CD14-positive monocyte (primary cell): ENCODE results near the gene CDK11B. TPM values are rescaled to one million over a fixed set of nuclear protein-coding genes. Genes with fewer than 3 reads are reported as not detected.

Experiments used
- DNase-seq, 3 donors: peaks; one replicate each; pipeline ENCODE4 v3.0.0-alpha.2; 2011 to 2022
- H2AFZ ChIP-seq: 2 replicates; pipeline ENCODE4 v1.6.0; 2012; ENCODE audit warnings: mild to moderate bottlenecking, low read depth, low read length, inconsistent platforms; ENCODE audit not compliant: insufficient read depth, poor library complexity, severe bottlenecking
- H3K27ac ChIP-seq, 2 donors: 1 replicate in 1 of 2; 2 replicates in 1 of 2; pipeline ENCODE4 v1.5.1; 2012 to 2013; ENCODE audit warnings: low read length in 2 of 2, control low read depth in 1 of 2, inconsistent platforms in 1 of 2, low read depth in 1 of 2, mild to moderate bottlenecking in 1 of 2
- H3K27me3 ChIP-seq, 2 donors: one replicate each; pipeline versions ENCODE4 v1.6.0 to v1.6.1; 2011 to 2013; ENCODE audit warnings: low read length in 2 of 2; ENCODE audit not compliant: control insufficient read depth in 2 of 2, insufficient read depth in 2 of 2
- H3K36me3 ChIP-seq, 2 donors: replicated peaks in 1 of 2; 1 replicate in 1 of 2; 2 replicates in 1 of 2; pipeline versions ENCODE4 v1.5.1 to v1.6.1; 2012 to 2013; ENCODE audit warnings: low read length in 2 of 2, control low read depth in 1 of 2, inconsistent platforms in 1 of 2, mild to moderate bottlenecking in 1 of 2; ENCODE audit not compliant: insufficient read depth in 2 of 2, control insufficient read depth in 1 of 2
- H3K4me1 ChIP-seq, 2 donors: 1 replicate in 1 of 2; 2 replicates in 1 of 2; pipeline versions ENCODE4 v1.5.1 to v1.6.1; 2012 to 2013; ENCODE audit warnings: low read length in 2 of 2, control low read depth in 1 of 2, inconsistent platforms in 1 of 2, mild to moderate bottlenecking in 1 of 2, moderate library complexity in 1 of 2; ENCODE audit not compliant: insufficient read depth in 2 of 2, control insufficient read depth in 1 of 2
- H3K4me2 ChIP-seq: replicated peaks from 2 replicates; pipeline ENCODE3; 2012; ENCODE audit warnings: low read length, moderate library complexity, mild to moderate bottlenecking; ENCODE audit not compliant: poor library complexity, severe bottlenecking; ENCODE audit errors: extremely low read depth
- H3K4me3 ChIP-seq, 3 experiments: fragments of 200-600 bp in 1 of 3; sonication (generic) in 1 of 3; replicated peaks in 1 of 3; 1 replicate in 2 of 3; 2 replicates in 1 of 3; pipeline ENCODE4 v1.5.1; 2011 to 2013; ENCODE audit warnings: low read length in 3 of 3, mild to moderate bottlenecking in 3 of 3, control low read depth in 2 of 3, low read depth in 2 of 3, inconsistent platforms in 1 of 3, moderate library complexity in 1 of 3
- H3K79me2 ChIP-seq: 2 replicates; pipeline ENCODE4 v1.6.0; 2012; ENCODE audit warnings: mild to moderate bottlenecking, control low read depth, inconsistent platforms, low read length, moderate library complexity; ENCODE audit not compliant: insufficient read depth
- H3K9ac ChIP-seq: 2 replicates; pipeline ENCODE4 v1.6.0; 2017; ENCODE audit warnings: low read length, mild to moderate bottlenecking; ENCODE audit not compliant: insufficient read depth, poor library complexity, severe bottlenecking
- H3K9me3 ChIP-seq, 2 donors: replicated peaks in 1 of 2; 1 replicate in 1 of 2; 2 replicates in 1 of 2; pipeline versions ENCODE4 v1.5.1 to v1.6.1; 2012 to 2013; ENCODE audit warnings: low read length in 2 of 2, control low read depth in 1 of 2; ENCODE audit not compliant: control insufficient read depth in 1 of 2, insufficient read depth in 1 of 2
- H4K20me1 ChIP-seq: 2 replicates; pipeline ENCODE4 v1.6.0; 2012; ENCODE audit warnings: mild to moderate bottlenecking, low read length, control low read depth, moderate library complexity; ENCODE audit not compliant: insufficient read depth
- H3K27ac Mint-ChIP-seq, 7 donors: one replicate each; pipeline ENCODE4 v1.8.0; 2020; ENCODE audit warnings: mild to moderate bottlenecking in 7 of 7, mixed read lengths in 7 of 7, moderate library complexity in 6 of 7, inconsistent platforms in 2 of 7
- H3K27me3 Mint-ChIP-seq, 3 donors: one replicate each; pipeline ENCODE4 v1.8.0; 2021 to 2022; ENCODE audit warnings: low read depth in 3 of 3, mild to moderate bottlenecking in 3 of 3, mixed read lengths in 3 of 3, moderate library complexity in 3 of 3, inconsistent platforms in 1 of 3
- H3K36me3 Mint-ChIP-seq, 2 donors: one replicate each; pipeline ENCODE4 v1.8.0; 2020; ENCODE audit warnings: mixed read lengths in 2 of 2, inconsistent platforms in 1 of 2, mild to moderate bottlenecking in 1 of 2
- H3K4me1 Mint-ChIP-seq: one replicate; pipeline ENCODE4 v1.8.0; 2020; ENCODE audit warnings: mild to moderate bottlenecking, mixed read lengths
- H3K4me3 Mint-ChIP-seq, 2 donors: one replicate each; pipeline ENCODE4 v1.8.0; 2020; ENCODE audit warnings: mild to moderate bottlenecking in 2 of 2, mixed read lengths in 2 of 2, moderate library complexity in 1 of 2
- H3K9me3 Mint-ChIP-seq, 7 donors: one replicate each; pipeline ENCODE4 v1.8.0; 2020 to 2022; ENCODE audit warnings: mixed read lengths in 7 of 7, mild to moderate bottlenecking in 6 of 7, moderate library complexity in 6 of 7, inconsistent platforms in 2 of 7
- CTCF ChIP-seq: fragments of 200-600 bp; IDR thresholded peaks from one replicate; pipeline ENCODE4 v1.8.0; 2022; ENCODE audit warnings: antibody characterized with exemption, mild to moderate bottlenecking
- WGBS: methylation state at CpG from one replicate; pipeline ENCODE4 v1.1.5; 2013; ENCODE audit warnings: missing lambda C conversion rate; ENCODE audit not compliant: insufficient coverage; 5-methylcytosine and 5-hydroxymethylcytosine counted together
- intact Hi-C, 2 donors: fragments of 100-400 bp; cut with micrococcal nuclease; formaldehyde crosslinking; loops; one replicate each; pipeline versions ENCODE4 v1.15.0 to v1.15.1; 2023
- polyA plus RNA-seq, 3 donors: library from polyadenylated mRNA; depleted of rRNA in 1 of 3; unstranded in 2 of 3; stranded (reverse) in 1 of 3; fragments of 300-500 nt in 2 of 3; fragments of >200 nt in 1 of 3; fragmentation: Illumina TruSeq in 2 of 3; gene quantifications; 1 replicate in 2 of 3; 2 replicates in 1 of 3; pipeline ENCODE4 v1.2.3, GENCODE V29; 2012 to 2021

Gene CDK11B
- polyA plus RNA-seq, 3 donors = 2.5 to 12.7 (median 6.6) TPM

GRCh38 chr1:1616838-1617237 is 42.0 kb downstream of the CDK11B start:
- Histone ChIP-seq H3K4me2 (peak overlapping the region; percentile 91), H3K9me3 (no peaks in the 10 kb centered on the region), H3K27ac (no peak overlapping the region), H2AFZ (no peak overlapping the region), H3K4me1 (peaks cover 26 to 33% of the 10 kb centered on the region in 2 donors), H3K36me3 (peaks cover 0 to 5% of the 10 kb centered on the region in 2 donors), H3K9ac (no peak overlapping the region), H4K20me1 (peaks cover 12% of the 10 kb centered on the region), H3K27me3 (no peaks in the 10 kb centered on the region), H3K79me2 (peaks cover 22% of the 10 kb centered on the region), H3K4me3 (peak overlapping the region in 2 of 3 experiments; percentile 44 to 87)
- Mint-ChIP-seq H3K36me3 (peaks cover 9 to 11% of the 10 kb centered on the region in 2 donors), H3K4me3 (peak overlapping the region; percentile 82 to 86), H3K27ac (peak overlapping the region in 2 of 7 donors; percentile 56 to 79), H3K4me1 (peaks cover 31% of the 10 kb centered on the region), H3K9me3 (no peaks in the 10 kb centered on the region), H3K27me3 (peaks cover 0 to 6% (median 0%) of the 10 kb centered on the region in 3 donors)
- TF ChIP-seq CTCF = no peak
- intact Hi-C loops = no loop called here
- no peak for DNase-seq
- 94% methylated on average over 18 of the region's 19 CpGs for WGBS

- H3K27ac Mint-ChIP-seq = peak overlapping the region in 5 of 7 donors; percentile 45 to 95 (median 79)
- Histone ChIP-seq H2AFZ (peak overlapping the region; percentile 48), H3K36me3 (peaks cover 0 to 5% of the 10 kb centered on the region in 2 donors), H3K4me1 (peaks cover 26 to 33% of the 10 kb centered on the region in 2 donors), H3K27ac (peak overlapping the region in 1 of 2 donors; percentile 98), H3K4me2 (peak overlapping the region; percentile 91), H3K9ac (peak overlapping the region; percentile 100), H4K20me1 (peaks cover 12% of the 10 kb centered on the region), H3K9me3 (no peaks in the 10 kb centered on the region), H3K27me3 (no peaks in the 10 kb centered on the region), H3K79me2 (peaks cover 22% of the 10 kb centered on the region), H3K4me3 (peak overlapping the region; percentile 87 to 92 (median 89))
- H3K4me1 Mint-ChIP-seq = peaks cover 31% of the 10 kb centered on the region
- intact Hi-C loops = no loop called here
- WGBS = 12% methylated on average over 80 of the region's 80 CpGs
- TF ChIP-seq CTCF = no peak
- H3K9me3 Mint-ChIP-seq = no peaks in the 10 kb centered on the region
- H3K4me3 Mint-ChIP-seq = peak overlapping the region; percentile 82 to 86
- peaks cover 9 to 11% of the 10 kb centered on the region in 2 donors for H3K36me3 Mint-ChIP-seq
- peaks cover 0 to 6% (median 0%) of the 10 kb centered on the region in 3 donors for H3K27me3 Mint-ChIP-seq
- DNase-seq = peak in 1 of 3 donors; percentile 34
Observed at GRCh38 chr1:1616045-1616790, 42.6 kb downstream of the CDK11B start.
